Tibial artery (tissue), 4 donors: ENCODE data around the gene ARL3.

Experiments used
- DNase-seq, 2 donors: peaks; one replicate each; pipeline ENCODE4 v3.0.0-alpha.2; 2019
- H3K27ac ChIP-seq, 2 donors: fragments of 200-600 bp; sonication (generic) in 1 of 2; 1 replicate in 1 of 2; 2 replicates in 1 of 2; pipeline ENCODE4 v1.5.1; 2018 to 2019; ENCODE audit warnings: mild to moderate bottlenecking in 1 of 2
- H3K27me3 ChIP-seq, 2 donors: fragments of 200-600 bp; sonication (generic) in 1 of 2; one replicate each; pipeline versions ENCODE4 v1.5.1 to v1.6.0; 2016 to 2019
- H3K36me3 ChIP-seq, 3 donors: fragments of 200-600 bp; sonication (generic) in 2 of 3; one replicate each; pipeline ENCODE4 v1.5.1; 2016 to 2019; ENCODE audit warnings: mild to moderate bottlenecking in 2 of 3
- H3K4me1 ChIP-seq, 4 donors: fragments of 200-600 bp; sonication (generic) in 2 of 4; 1 replicate in 3 of 4; 2 replicates in 1 of 4; pipeline ENCODE4 v1.5.1; 2016 to 2019
- H3K4me3 ChIP-seq, 2 donors: fragments of 200-600 bp; sonication (generic) in 1 of 2; 1 replicate in 1 of 2; 2 replicates in 1 of 2; pipeline ENCODE4 v1.5.1; 2018 to 2019; ENCODE audit warnings: mild to moderate bottlenecking in 2 of 2
- H3K9me3 ChIP-seq, 3 donors: fragments of 200-600 bp; sonication (generic) in 1 of 3; one replicate each; pipeline ENCODE4 v1.5.1; 2016 to 2019
- intact Hi-C: fragments of 100-400 bp; cut with DNase I; formaldehyde crosslinking; loops from one replicate; pipeline ENCODE4 v1.15.0; 2023; ENCODE audit warnings: low total_unique reads
- TF ChIP-seq, protein P1 (sequence below), 2 experiments: fragments of 200-600 bp in 1 of 2; fragments of 450-650 bp in 1 of 2; IDR thresholded peaks; one replicate each; pipeline ENCODE4 v1.5.1; 2017 to 2019; ENCODE audit warnings: antibody characterized with exemption in 2 of 2, mild to moderate bottlenecking in 1 of 2, moderate library complexity in 1 of 2

ARL3 gene

DNA sequence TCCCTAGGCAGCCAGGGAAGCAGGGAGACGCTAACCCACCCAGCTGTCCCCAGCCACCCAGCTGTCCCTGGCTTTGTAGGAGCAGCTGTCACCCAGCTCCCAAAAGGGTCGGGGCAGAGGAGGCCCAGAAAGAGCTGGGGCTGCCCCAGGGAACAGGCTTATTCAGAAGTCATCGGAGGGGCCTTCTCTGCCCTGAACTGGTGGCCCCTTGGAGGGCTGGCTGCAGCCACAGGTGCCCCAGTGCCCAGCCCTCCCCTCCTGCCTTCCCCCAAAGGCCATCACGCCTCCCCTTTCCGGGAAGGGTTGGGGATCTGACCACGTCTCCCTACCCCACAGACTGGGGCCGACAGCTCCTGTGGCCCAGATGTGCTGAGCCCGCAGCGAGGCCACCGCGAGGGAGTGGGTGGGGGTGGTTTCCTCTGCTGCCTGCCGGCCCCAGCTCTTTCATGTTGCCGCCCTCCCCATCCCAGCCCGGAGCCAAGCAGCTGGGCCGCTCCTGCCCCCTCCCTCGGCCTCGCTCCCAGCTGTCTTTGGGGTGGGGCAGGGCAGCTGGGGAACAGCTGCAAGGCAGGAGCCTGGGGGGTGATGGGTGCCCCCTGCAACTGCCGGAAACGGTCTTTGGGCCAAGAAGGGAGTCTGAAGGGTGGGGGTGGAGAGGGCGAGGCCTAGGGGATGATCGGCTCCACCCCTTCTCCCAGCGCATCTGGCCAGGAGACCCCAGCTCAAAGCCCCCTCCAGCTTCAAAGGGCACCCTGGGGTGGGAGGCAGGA lies 53.1 kb downstream of the ARL3 start:
- H3K27ac ChIP-seq: peak overlapping the region; percentile 21 to 45
- TF ChIP-seq, protein P1, sequence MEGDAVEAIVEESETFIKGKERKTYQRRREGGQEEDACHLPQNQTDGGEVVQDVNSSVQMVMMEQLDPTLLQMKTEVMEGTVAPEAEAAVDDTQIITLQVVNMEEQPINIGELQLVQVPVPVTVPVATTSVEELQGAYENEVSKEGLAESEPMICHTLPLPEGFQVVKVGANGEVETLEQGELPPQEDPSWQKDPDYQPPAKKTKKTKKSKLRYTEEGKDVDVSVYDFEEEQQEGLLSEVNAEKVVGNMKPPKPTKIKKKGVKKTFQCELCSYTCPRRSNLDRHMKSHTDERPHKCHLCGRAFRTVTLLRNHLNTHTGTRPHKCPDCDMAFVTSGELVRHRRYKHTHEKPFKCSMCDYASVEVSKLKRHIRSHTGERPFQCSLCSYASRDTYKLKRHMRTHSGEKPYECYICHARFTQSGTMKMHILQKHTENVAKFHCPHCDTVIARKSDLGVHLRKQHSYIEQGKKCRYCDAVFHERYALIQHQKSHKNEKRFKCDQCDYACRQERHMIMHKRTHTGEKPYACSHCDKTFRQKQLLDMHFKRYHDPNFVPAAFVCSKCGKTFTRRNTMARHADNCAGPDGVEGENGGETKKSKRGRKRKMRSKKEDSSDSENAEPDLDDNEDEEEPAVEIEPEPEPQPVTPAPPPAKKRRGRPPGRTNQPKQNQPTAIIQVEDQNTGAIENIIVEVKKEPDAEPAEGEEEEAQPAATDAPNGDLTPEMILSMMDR (IDR thresholded peaks at IDR 0.05): no peak
- H3K9me3 ChIP-seq: no peaks in the 10 kb centered on the region
- DNase-seq: no peak
- H3K36me3 ChIP-seq: peaks cover 15 to 29% (median 28%) of the 10 kb centered on the region in 3 donors
- no peaks in the 10 kb centered on the region for H3K27me3 ChIP-seq
- H3K4me1 ChIP-seq: peaks cover 0 to 37% (median 12%) of the 10 kb centered on the region in 4 donors
- H3K4me3 ChIP-seq: no peak overlapping the region
- intact Hi-C loops: no loop called here

DNA sequence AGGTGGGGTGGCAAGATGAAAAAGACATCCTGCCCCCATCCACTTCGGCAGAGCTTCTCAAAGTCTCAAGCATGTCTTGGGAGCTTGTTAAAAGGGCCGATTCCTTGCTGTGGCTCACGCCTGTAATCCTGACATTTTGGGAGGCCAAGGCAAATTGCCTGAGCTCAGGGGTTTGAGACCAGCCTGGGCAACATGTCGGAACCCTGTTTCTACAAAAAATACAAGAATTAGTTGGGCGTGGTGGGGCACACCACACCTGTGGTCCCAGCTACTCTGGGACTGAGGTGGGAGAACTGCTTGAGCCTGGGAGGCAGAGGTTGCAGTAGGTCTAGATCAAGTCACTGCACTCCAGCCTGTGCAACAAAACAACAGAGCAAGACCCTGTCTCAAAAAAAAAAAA lies 55.4 kb downstream of the ARL3 start:
- Histone ChIP-seq H3K4me1 (peaks cover 0 to 42% (median 12%) of the 10 kb centered on the region in 4 donors), H3K4me3 (no peak overlapping the region), H3K9me3 (no peaks in the 10 kb centered on the region), H3K36me3 (peaks cover 36 to 52% (median 48%) of the 10 kb centered on the region in 3 donors), H3K27me3 (no peaks in the 10 kb centered on the region), H3K27ac (peak overlapping the region in 1 of 2 donors; percentile 8)
- DNase-seq: no peak
- intact Hi-C loops: no loop called here
- TF ChIP-seq, protein P1 (IDR thresholded peaks at IDR 0.05): no peak

DNA sequence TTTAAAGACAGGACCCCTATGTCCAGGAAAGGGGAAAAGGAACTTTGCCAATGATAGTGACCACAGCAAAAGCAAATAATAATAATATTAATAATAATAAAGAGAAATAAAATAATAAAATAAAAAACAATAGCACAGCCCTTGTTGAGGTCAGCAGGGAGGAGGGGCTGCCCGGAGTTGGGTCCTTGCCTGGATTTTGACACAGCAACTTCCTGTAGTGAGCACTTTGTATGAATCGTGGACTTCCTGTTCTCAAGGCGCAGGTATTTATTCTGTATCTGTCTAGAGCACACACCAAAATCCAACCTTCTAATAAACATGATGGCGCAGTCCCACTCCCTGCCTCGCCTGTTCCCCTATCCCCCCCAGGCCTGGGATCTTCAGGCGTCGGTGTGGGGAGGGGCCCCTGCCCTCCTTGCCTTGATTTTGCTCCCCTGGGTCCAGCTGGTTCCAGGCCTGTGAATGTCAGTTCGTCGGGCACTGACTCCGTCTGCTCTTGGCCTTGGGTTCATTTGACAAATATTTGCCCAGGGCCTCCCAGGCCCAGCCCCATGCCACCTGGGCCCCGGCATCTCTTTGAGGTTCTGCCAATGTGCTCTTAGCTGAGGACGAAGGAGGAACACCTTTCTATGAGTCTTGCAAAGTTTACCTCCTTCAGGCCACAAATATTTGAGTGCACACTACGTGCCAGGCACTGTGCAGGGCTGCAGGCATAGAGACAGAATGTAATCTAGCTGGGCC lies 56.0 kb downstream of the ARL3 start:
- intact Hi-C loops: no loop called here
- Histone ChIP-seq H3K4me1 (peaks cover 0 to 46% (median 12%) of the 10 kb centered on the region in 4 donors), H3K9me3 (no peaks in the 10 kb centered on the region), H3K27ac (peak overlapping the region; percentile 7 to 8), H3K36me3 (peaks cover 40 to 58% (median 53%) of the 10 kb centered on the region in 3 donors), H3K4me3 (no peak overlapping the region), H3K27me3 (no peaks in the 10 kb centered on the region)
- TF ChIP-seq, protein P1 (IDR thresholded peaks at IDR 0.05): no peak
- no peak for DNase-seq

DNA sequence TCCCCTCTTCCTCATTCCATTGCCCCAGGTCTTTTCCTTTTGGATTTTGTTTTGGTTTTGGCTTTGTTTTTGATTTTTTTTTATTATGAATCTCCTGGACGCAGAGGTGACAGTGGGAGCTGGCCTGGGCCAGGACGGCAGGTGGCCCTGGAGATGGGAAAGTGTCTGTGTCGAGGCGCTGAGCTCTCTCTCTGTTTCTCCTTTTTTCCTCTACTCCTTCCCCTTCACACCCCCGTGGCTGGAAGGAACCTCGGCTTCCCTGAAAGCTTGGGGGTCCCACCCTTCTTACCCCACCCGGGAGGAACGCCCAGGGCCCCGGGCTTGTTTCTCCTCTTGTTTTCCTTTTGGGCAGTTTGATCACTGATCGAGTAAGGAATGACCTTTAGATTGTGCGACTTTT lies 56.7 kb downstream of the ARL3 start:
- H3K4me1 ChIP-seq: peaks cover 0 to 52% (median 12%) of the 10 kb centered on the region in 4 donors
- peaks cover 40 to 65% (median 60%) of the 10 kb centered on the region in 3 donors for H3K36me3 ChIP-seq
- intact Hi-C loops: no loop called here
- TF ChIP-seq, protein P1 (IDR thresholded peaks at IDR 0.05): no peak
- no peak for DNase-seq
- H3K27me3 ChIP-seq: no peaks in the 10 kb centered on the region
- H3K4me3 ChIP-seq: no peak overlapping the region
- no peaks in the 10 kb centered on the region for H3K9me3 ChIP-seq
- H3K27ac ChIP-seq: peak overlapping the region in 1 of 2 donors; percentile 7

DNA sequence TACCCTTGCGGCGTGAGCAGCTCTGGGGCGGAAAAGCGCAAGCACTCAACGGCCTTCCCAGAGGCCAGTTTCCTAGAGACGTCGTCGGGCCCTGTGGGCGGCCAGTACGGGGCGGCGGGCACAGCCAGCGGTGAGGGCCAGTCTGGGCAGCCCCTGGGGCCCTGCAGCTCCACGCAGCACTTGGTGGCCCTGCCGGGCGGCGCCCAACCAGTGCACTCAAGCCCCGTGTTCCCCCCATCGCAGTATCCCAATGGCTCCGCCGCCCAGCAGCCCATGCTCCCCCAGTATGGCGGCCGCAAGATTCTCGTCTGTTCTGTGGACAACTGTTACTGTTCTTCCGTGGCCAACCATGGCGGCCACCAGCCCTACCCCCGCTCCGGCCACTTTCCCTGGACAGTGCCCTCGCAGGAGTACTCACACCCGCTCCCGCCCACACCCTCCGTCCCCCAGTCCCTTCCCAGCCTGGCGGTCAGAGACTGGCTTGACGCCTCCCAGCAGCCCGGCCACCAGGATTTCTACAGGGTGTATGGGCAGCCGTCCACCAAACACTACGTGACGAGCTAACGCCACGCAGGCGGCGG lies 57.3 kb downstream of the ARL3 start:
- TF ChIP-seq, protein P1 (IDR thresholded peaks at IDR 0.05): no peak
- Histone ChIP-seq H3K36me3 (peaks cover 40 to 70% (median 61%) of the 10 kb centered on the region in 3 donors), H3K27ac (peak overlapping the region in 1 of 2 donors; percentile 7), H3K4me3 (no peak overlapping the region), H3K4me1 (peaks cover 0 to 58% (median 14%) of the 10 kb centered on the region in 4 donors), H3K9me3 (no peaks in the 10 kb centered on the region), H3K27me3 (no peaks in the 10 kb centered on the region)
- intact Hi-C loops: no loop called here
- DNase-seq: no peak
